Activated CD4-positive, alpha-beta T cell treated with anti-CD3 and anti-CD28 coated beads, Interleukin-2, Interleukin-6, amounts not matched to agents 100 ng/mL and 50 ng/mL, durations not matched to agents 16 hours and 8 hours (primary cell): ENCODE data around the gene SMC6.
A peak's percentile ranks its signal among the peaks of the same experiment; 100 is the strongest.

Source experiments
- DNase-seq: peaks from one replicate; pipeline ENCODE4 v3.0.0-alpha.2; 2020

Gene SMC6

DNA sequence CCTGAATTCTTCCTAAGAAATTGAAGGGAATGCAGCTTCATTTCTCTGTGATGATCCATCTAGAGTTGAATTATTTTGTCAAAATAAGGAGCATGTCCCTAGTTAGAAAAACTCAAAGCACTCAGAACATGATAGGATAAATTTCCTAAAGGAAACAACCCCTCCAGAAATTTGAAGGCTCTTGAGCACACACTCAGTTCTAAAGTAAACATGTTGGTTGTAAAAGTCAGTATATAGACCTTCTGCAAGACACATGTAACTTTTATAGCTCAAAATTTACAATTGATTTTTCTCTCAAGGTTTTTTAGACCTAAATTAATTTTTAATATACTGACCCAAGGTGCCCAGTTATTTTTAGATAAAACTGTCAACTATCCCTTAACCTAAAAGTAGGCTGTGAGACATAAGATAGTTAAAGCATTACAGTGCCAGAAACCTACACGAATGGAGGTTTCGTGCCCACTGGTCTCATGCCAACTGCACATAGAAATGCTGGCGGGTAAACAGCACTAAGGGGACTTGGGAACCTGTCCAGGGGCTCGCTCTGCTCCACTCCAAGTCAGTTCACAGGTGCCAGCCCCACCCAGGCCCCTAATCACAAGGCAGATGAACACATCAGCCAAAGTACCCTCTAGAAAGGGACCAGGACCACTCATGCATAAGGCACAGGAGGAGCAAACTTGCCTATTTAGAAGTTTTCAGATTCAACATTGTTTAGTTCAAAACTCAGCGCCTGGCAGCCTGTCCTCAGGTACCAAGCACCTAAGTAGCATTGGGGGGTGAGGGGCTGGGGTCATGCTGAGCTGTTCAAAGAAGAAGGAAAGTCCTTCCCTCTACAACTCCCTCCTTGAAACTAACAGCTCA, 106.5 kb downstream of the SMC6 start:
- DNase-seq = no peak

DNA sequence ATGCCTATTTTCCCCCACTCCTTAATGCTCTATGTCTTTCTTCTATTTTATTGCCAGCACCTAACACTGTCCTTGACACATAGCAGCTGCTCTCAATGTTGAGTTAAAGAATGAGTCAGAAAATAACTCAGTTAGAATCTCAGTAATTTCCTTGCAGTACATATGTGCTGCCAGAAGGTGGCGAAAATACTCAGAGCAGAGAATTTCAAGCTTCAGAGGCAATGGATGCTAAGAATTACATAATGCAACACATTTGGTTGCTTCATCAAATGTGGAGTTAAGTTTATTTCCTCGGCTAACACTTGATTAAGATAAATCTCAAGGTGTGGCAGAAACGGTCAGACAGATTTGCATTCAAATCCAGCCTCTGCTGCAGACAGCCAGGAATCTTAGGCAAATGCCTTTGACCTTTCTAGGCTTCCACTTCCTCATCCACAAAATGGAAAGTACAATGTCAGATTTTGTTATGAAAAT, 107.5 kb downstream of the SMC6 start:
- DNase-seq = peak; percentile 81

GRCh38 chr2:17644997-17645720, 108.5 kb downstream of the SMC6 start:
- DNase-seq = no peak

DNA sequence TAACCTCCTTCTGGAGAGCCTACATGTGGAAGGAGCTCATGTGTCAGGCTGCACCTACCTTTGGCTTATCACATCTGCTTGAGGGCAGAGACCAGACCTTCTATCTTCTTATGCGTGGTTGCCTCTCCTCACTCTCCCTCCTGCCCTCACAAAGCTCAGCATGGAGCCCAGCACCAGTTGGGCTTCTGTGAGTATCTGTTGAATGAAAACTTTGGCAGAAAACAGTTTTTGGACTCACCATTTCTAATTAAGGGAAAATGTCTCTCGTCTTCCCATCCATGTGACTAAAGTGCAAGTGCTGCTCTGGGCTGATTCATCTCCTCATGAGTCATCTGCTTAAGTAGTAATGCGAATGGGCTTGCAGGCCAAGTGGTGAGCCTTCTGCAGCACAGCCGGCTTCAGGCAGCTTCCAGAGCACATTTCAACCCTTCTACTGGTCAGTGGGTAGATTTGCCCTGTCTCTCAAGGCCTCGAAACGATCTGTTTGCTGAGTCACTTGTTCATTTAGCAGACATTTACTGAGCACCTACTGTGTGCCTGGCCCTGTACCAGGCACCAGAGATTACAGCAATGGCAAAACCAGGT, 110.5 kb downstream of the SMC6 start:
- peak; percentile 59 for DNase-seq

- no peak for DNase-seq
These were observed 113.2 kb downstream of the SMC6 start for GRCh38 chr2:17640406-17640805.

DNA sequence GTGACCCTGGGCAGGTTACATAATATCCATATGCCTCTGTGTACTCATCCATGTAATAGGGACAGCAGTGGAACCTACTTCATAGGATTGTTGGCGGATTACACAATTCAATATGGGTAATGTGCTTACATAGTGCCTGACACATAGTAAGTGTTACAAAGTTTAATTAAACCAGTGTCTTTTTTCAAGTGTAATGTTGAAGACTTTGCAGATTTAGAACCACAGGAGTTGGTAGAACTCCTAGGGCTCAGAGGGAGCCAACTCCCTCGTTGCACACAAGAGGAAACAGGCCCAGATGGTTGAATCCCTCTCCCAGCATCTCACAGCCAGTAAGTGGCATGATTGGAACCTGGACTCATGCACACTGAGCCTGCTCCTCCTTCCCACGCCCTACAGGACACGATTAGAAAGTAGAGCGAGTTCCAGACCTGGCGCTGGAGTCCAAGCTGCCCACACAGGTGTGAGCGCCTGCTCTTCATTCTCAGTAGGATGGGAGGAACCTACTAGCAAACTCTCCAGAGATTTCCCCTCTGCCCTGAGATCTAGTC, 115.3 kb downstream of the SMC6 start:
- DNase-seq = no peak

DNA sequence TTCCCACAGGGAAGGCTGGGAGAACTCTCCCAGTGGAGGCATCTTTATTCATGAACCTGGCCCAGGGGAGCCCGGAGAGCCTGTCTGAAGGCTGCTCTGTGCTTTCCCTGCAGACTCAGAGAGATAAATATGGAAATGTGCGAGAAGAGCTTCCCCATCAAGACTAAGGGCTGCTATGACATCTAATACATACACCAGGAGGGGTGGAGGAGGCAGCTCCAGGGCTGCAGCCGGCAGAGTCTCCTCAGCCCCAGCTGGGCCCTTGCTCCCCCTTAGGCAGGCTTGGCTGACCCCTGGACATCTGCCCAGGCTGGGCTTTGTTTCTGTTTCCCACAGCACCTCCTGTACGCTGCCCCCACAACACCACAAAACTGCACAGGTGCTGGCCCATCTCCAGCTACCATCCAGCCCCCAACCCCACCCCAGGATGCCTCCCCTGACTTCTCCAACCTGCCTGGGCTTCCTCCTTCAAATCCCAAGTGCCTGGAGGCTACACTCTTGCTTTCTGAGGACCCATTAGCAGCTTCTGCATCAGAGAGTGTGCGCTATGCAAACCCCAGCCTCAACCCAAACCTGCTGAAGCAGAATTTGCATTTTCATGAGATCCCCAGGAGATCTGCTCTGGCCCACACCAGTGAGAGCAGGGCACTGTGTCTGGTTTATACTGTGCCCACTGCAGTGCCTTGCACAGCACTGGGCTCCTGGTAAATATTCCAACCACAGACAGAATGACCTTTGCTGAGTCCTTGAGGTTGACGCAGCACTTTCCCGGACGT, 116.3 kb downstream of the SMC6 start:
- no peak for DNase-seq

DNA sequence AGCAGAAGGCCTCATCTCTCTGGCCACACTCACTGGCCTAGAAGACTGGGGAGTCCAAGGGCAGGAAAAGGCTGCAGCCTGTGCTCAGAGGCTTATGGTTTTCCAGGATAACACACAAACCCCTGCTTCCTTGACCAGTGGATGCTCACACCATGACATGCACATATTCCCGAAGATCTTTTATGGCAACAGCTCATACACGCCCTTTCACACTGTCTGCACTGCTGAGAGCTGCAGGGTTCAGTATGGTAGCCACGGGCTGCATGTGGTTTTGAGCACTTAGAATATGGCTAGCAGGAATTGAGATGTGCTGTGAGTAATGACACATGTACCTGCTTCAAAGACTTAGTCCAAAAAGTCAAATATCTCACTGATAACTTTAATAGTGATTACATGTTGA, 117.4 kb downstream of the SMC6 start:
- DNase-seq = no peak

GRCh38 chr2:17634997-17635396, 118.6 kb downstream of the SMC6 start:
- DNase-seq = no peak

- DNase-seq = no peak
These were observed 123.5 kb downstream of the SMC6 start for GRCh38 chr2:17630089-17630488.

- DNase-seq = no peak
These were observed 125.0 kb downstream of the SMC6 start for GRCh38 chr2:17628349-17629261.

DNA sequence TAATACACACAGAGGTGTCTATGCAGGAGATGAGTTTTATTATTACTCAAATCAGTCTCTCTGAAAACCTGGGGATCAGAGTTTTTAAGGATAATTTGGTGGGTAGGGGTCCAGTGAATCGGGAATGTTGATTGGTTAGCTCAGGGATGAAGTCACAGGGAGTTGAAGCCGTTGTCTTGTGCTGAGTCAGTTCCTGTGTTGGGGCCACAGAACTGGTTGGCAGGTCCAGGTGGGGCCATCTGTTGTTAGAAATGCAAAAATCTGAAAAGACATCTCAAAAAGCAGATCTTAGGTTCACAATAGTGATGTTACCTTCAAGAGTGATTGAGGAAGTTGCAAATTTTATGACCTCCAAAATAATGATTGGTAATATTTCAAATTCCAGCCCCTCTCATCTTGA, 126.2 kb downstream of the SMC6 start:
- no peak for DNase-seq

- DNase-seq = no peak
These were observed 126.6 kb downstream of the SMC6 start for GRCh38 chr2:17626986-17627385.

GRCh38 chr2:17625446-17625845, 128.2 kb downstream of the SMC6 start:
- no peak for DNase-seq

GRCh38 chr2:17621781-17622180, 131.8 kb downstream of the SMC6 start:
- no peak for DNase-seq

DNA sequence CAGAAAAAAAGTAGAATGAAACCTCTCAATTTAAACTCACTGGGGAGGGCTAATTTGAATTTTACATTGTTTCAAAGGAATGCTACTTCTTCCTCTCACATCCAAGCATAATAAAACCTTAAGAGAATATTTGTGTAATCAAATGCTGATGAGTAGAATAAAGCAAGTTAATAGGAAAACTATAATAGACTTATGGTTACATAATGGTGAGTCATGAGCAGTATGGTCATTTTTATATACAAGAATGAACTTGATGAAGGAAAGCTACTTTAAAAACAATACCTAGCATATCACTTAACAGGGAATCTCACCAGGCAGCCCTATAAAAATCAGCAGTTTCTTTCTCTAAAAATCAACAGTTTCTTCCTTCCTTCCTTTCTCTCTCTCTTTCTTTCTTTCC, 132.8 kb downstream of the SMC6 start:
- DNase-seq = no peak

GRCh38 chr2:17620280-17620679, 133.3 kb downstream of the SMC6 start:
- DNase-seq = no peak

- no peak for DNase-seq
These were observed 135.7 kb downstream of the SMC6 start for GRCh38 chr2:17617955-17618354.

DNA sequence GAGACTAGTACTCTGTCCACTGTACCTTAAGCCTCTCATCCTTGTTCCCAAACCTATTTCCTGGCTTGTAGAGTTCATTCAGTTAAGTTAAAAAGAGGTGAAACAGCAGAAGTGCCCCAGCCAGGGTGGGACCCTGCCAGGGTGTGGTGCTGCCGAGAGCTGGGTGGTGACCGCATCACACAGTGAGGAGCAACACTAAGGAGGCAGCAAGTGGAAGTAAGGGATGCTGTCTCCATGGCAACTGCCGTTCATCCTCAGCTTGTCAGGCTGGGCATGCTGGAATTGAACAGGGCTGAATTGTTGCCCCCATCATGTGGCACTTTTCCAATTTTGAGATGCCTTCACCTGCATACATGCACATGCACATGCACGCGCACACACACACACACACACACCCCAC, 136.1 kb downstream of the SMC6 start:
- DNase-seq = no peak

GRCh38 chr2:17616405-17616804, 137.2 kb downstream of the SMC6 start:
- DNase-seq = no peak

DNA sequence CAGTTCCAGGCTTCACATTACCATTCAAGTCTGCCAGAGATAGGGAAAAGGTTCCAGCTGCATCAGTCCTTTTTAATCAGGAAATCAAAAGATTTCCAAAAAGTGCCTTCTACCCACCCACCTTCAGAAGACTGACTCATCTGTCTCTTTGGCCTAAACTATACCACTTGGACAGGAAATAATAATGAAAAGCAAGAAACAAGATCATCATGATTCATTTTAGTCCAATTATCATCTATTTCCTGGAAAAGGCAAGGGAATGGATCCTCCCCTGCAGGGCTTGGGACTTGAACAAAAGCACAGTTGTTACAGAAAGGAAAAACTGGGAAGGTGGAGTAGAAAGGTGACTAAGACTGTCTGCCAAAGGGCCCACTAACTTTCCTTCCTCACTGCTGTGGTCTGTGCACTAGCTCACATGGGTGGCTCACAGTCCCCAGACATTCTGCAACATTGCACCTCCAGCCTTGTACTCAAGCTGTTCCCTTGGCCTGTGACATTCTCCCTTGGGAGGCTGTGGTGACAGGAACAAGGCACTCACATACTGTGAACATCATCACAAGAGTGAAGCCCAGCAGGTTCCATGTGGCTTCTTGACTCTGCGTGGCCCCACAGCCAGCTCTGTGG, 137.8 kb downstream of the SMC6 start:
- DNase-seq = no peak
